ENCODE data around the gene ARHGAP11A.

Gene ARHGAP11A

DNA sequence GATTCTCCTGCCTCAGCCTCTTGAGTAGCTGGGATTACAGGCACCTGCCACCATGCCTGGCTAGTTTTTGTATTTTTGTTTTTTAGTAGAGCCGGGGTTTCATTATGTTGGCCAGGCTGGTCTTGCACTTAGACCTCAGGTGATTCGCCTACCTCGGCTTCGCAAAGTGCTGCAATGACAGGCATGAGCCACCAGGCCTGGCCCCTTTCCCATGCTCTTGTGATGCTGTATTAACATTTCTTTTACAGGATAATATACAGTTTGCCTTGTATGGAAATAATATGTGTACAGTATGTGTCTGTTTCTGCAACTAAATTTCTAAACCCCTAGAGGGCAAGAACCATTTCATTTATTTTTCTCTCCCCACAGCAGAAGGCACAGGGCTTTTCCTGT is 64.0 kb downstream of the ARHGAP11A start:
- H3K4me3 ChIP-seq (ENCODE audit: insufficient read depth, low read length, poor library complexity, severe bottlenecking), result no peak overlapping the region
- H3K27ac ChIP-seq (ENCODE audit: low read depth, low read length), result no peak overlapping the region
- TF ChIP-seq, protein P1, sequence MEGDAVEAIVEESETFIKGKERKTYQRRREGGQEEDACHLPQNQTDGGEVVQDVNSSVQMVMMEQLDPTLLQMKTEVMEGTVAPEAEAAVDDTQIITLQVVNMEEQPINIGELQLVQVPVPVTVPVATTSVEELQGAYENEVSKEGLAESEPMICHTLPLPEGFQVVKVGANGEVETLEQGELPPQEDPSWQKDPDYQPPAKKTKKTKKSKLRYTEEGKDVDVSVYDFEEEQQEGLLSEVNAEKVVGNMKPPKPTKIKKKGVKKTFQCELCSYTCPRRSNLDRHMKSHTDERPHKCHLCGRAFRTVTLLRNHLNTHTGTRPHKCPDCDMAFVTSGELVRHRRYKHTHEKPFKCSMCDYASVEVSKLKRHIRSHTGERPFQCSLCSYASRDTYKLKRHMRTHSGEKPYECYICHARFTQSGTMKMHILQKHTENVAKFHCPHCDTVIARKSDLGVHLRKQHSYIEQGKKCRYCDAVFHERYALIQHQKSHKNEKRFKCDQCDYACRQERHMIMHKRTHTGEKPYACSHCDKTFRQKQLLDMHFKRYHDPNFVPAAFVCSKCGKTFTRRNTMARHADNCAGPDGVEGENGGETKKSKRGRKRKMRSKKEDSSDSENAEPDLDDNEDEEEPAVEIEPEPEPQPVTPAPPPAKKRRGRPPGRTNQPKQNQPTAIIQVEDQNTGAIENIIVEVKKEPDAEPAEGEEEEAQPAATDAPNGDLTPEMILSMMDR (IDR thresholded peaks at IDR 0.05; ENCODE audit: insufficient read depth, low read length, poor library complexity, severe bottlenecking), result no peak
- TF ChIP-seq EZH2phosphoT487 (conservative IDR thresholded peaks at IDR 0.05; ENCODE audit: low read length), result no peak
- H4K20me1 ChIP-seq (ENCODE audit: low read depth, low read length), result no peaks in the 10 kb centered on the region
- H2AFZ ChIP-seq (ENCODE audit: low read depth, low read length, severe bottlenecking), result no peak overlapping the region
- H3K27me3 ChIP-seq (ENCODE audit: low read length), result no peaks in the 10 kb centered on the region
- no peaks in the 10 kb centered on the region for H3K79me2 ChIP-seq (ENCODE audit: insufficient read depth, low read length)
- H3K9me3 ChIP-seq (ENCODE audit: insufficient read depth, low read length), result no peaks in the 10 kb centered on the region
- no peak overlapping the region for H3K4me2 ChIP-seq (ENCODE audit: low read depth, low read length, poor library complexity, severe bottlenecking)
- no peaks in the 10 kb centered on the region for H3F3A ChIP-seq (ENCODE audit: insufficient read depth)
- H3K9ac ChIP-seq (ENCODE audit: low read length), result no peak overlapping the region
- H3K36me3 ChIP-seq (ENCODE audit: low read length), result no peaks in the 10 kb centered on the region
- no peaks in the 10 kb centered on the region for H3K9me2 ChIP-seq (replicated peaks; ENCODE audit: insufficient read depth, low read length)

DNA sequence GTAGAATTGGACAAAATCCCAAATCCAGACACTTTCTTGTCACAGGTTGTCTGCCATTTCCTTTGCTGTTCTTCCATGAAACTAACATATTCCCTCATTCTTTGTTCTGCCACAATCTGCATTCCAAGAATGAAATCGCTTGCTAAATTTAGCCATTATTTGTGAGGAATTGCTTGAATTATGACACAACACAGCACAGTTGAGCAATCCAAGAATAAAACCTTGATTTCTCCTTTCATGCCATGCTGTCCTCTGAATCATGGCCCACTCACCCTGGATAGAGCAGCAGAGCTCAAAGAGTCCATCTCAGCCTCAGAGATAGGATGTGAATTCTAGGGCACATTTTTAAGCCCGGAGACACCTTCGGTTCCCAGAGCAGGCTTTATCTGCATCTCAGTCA is 67.3 kb downstream of the ARHGAP11A start:
- Histone ChIP-seq H3K36me3 (ENCODE audit: low read length) (no peaks in the 10 kb centered on the region), H3K27ac (ENCODE audit: low read depth, low read length) (no peak overlapping the region), H3K79me2 (ENCODE audit: insufficient read depth, low read length) (no peaks in the 10 kb centered on the region), H3K9ac (ENCODE audit: low read length) (no peak overlapping the region), H4K20me1 (ENCODE audit: low read depth, low read length) (no peaks in the 10 kb centered on the region), H3K9me3 (ENCODE audit: insufficient read depth, low read length) (no peaks in the 10 kb centered on the region), H3K4me3 (ENCODE audit: insufficient read depth, low read length, poor library complexity, severe bottlenecking) (no peak overlapping the region), H3K9me2 (replicated peaks; ENCODE audit: insufficient read depth, low read length) (no peaks in the 10 kb centered on the region), H3F3A (ENCODE audit: insufficient read depth) (no peaks in the 10 kb centered on the region), H3K27me3 (ENCODE audit: low read length) (no peaks in the 10 kb centered on the region), H2AFZ (ENCODE audit: low read depth, low read length, severe bottlenecking) (no peak overlapping the region), H3K4me2 (ENCODE audit: low read depth, low read length, poor library complexity, severe bottlenecking) (no peak overlapping the region)
- TF ChIP-seq, protein P1 (IDR thresholded peaks at IDR 0.05; ENCODE audit: insufficient read depth, low read length, poor library complexity, severe bottlenecking), result no peak
- no peak for TF ChIP-seq EZH2phosphoT487 (conservative IDR thresholded peaks at IDR 0.05; ENCODE audit: low read length)

DNA sequence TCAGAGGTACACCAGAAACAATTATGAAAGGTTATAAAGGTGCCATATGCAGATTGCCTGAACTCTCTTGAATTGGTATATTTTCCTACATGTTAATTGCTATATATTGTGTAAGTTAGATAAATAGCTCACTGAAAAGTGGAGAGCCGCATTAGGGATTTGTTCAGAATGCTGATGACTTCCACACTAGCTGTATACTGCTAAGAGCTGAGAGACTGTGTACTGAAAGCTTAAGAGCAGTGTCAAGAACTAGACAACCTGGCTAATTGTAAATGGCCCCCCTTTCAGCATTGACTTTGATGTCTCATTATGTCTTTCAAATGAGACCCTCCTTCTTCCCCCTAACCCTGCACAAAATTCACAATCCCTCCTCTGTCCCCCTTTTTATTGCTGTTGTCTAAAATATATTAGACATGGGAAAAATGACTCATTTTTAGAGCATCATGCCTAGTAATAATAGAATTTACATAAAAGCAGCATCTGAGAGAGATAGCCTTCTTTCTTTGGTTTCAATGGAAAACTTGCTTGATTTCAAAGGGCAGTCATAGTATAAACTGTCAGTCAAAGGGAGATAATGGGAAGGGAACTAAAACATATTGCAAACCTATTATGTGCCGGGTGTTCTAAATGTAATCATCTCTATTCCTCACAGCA is 67.8 kb downstream of the ARHGAP11A start:
- Histone ChIP-seq H3K9me2 (replicated peaks; ENCODE audit: insufficient read depth, low read length) (no peaks in the 10 kb centered on the region), H2AFZ (ENCODE audit: low read depth, low read length, severe bottlenecking) (no peak overlapping the region), H3K79me2 (ENCODE audit: insufficient read depth, low read length) (no peaks in the 10 kb centered on the region), H3K36me3 (ENCODE audit: low read length) (no peaks in the 10 kb centered on the region), H3K27ac (ENCODE audit: low read depth, low read length) (no peak overlapping the region), H4K20me1 (ENCODE audit: low read depth, low read length) (no peaks in the 10 kb centered on the region), H3K4me2 (ENCODE audit: low read depth, low read length, poor library complexity, severe bottlenecking) (no peak overlapping the region), H3K9ac (ENCODE audit: low read length) (no peak overlapping the region), H3K27me3 (ENCODE audit: low read length) (no peaks in the 10 kb centered on the region), H3K9me3 (ENCODE audit: insufficient read depth, low read length) (no peaks in the 10 kb centered on the region), H3K4me3 (ENCODE audit: insufficient read depth, low read length, poor library complexity, severe bottlenecking) (no peak overlapping the region), H3F3A (ENCODE audit: insufficient read depth) (no peaks in the 10 kb centered on the region)
- TF ChIP-seq, protein P1 (IDR thresholded peaks at IDR 0.05; ENCODE audit: insufficient read depth, low read length, poor library complexity, severe bottlenecking), result no peak
- no peak for TF ChIP-seq EZH2phosphoT487 (conservative IDR thresholded peaks at IDR 0.05; ENCODE audit: low read length)
